ENCODE measurements around the gene SNX11. TPM values are rescaled to one million over a fixed set of nuclear protein-coding genes. Genes with fewer than 3 reads are reported as not detected.

The SNX11 gene
- 7.7 and 12.3 TPM in 2 replicates for total RNA-seq

DNA sequence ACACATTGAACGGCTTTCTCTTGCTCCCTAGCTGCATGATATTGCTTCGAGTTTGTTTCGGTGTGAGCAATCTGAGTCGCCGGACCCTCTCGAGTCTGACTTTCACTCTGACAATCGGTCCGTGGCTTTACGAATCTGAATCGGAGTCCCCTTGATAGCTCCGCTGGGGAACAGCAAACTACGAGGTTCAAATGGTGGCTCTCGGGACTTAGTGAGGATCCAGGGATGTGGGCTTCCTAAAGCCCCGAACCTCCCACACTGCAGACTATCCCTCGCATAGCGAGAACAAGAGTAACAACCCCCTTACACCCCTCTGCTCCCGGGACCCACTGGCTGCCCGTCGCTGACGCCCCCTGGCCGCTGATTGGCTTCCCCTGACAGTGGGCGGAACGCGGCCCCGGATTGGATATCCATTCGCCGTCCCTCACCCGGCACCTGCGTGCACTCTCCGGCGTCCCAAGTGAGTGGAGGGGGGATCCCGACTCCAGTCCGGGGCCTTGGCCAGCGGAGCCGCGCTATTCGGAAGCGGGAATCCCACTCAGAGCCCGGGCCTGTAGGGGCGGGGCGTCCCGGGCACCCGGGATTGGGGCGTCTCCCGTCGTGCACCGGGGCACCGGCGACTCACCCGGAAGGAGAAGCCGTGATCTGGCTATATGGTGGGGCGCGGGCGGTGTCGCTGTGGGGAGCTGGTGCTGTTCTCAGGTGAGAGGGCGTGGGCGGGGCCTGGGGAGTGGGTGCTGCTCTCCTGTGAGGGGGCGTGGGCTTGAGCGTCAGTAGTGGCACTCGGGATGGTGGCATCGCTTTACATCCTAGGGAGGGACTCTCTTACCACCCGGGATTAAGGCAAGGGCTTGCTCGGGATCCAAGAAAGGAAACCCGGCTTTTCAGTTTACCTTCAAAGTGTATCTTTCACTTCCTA is at the start of gene SNX11:
Gene SNX11 (plus strand): TSS at position 630 of the 919 bp plus-strand sequence. CDS start 4,278 bp downstream, outside the sequence.

GRCh38 chr17:48101012-48101720 is 6.4 kb upstream of the SNX11 start, which contains the start of gene CBX1:
Gene CBX1 (minus strand): TSS chr17:48101478. CDS start chr17:48077004, 24,474 bp downstream.

Other genes starting within 250 kb of the SNX11 start
- 2.1 and 4.6 TPM in 2 replicates for gene SP2, start 211.5 kb upstream of the SNX11 start, total RNA-seq
- gene PNPO, start 166.2 kb upstream of the SNX11 start, total RNA-seq = 17.2 and 32.7 TPM in 2 replicates
- 0.26 TPM in 1 of 2 replicates, not detected in the other for gene PRR15L, start 149.9 kb upstream of the SNX11 start, total RNA-seq
- gene CDK5RAP3, start 136.7 kb upstream of the SNX11 start, total RNA-seq = 32.2 and 58.6 TPM in 2 replicates
- 34.8 and 54.0 TPM in 2 replicates for gene COPZ2, start 70.0 kb upstream of the SNX11 start, total RNA-seq
- gene NFE2L1, start 59.4 kb upstream of the SNX11 start, total RNA-seq = 69.8 and 125 TPM in 2 replicates
- gene CBX1, start 6.3 kb upstream of the SNX11 start, total RNA-seq = 54.4 and 64.8 TPM in 2 replicates